Occipital lobe (tissue), 2 donors: ENCODE results near the gene PBX3. TPM values are rescaled to one million over a fixed set of nuclear protein-coding genes. Genes with fewer than 3 reads are reported as not detected.
A peak's percentile ranks its signal among the peaks of the same experiment; 100 is the strongest.

ENCODE experiments used
- DNase-seq: peaks from one replicate; lab custom pipeline; 2025; lab: John Stamatoyannopoulos, UW
- total RNA-seq: library from RNA; depleted of rRNA; stranded (reverse); fragments of >200 nt; gene quantifications from one replicate; pipeline ENCODE4 v1.2.3, GENCODE V29; 2014

Gene PBX3
- total RNA-seq, 1 donor from 2014 or later = 14.3 TPM

DNA sequence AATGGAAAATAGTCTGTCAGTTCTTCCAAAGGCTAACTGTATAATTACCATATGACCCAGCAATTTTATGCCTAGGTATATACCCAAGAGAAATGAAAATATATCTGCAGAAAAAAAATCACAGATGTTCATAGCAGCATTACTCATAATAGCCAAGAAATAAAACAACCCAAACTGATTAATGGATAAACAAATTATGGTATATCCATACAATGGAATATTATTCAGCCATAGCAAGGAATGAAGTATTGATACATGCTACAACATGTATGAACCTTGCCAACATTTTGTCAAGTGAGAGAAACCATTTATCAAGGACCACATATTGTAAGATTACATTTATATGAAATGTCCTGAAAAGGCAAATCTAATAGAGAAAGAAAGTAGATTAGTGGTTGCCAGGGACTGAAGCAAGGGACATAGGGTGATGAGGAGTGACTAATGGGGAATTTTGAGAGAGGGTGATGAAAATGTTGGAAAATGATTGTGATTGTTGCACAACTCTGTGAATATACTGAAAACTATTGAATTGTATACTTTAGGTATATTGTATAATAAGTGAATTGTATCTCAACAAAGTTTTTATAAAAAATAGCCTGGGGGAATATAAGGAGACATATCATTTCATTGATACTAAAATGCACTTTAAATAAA is 114.4 kb downstream of the PBX3 start:
- DNase-seq = no peak

GRCh38 chr9:125863923-125864322 is 116.8 kb downstream of the PBX3 start:
- no peak for DNase-seq

DNA sequence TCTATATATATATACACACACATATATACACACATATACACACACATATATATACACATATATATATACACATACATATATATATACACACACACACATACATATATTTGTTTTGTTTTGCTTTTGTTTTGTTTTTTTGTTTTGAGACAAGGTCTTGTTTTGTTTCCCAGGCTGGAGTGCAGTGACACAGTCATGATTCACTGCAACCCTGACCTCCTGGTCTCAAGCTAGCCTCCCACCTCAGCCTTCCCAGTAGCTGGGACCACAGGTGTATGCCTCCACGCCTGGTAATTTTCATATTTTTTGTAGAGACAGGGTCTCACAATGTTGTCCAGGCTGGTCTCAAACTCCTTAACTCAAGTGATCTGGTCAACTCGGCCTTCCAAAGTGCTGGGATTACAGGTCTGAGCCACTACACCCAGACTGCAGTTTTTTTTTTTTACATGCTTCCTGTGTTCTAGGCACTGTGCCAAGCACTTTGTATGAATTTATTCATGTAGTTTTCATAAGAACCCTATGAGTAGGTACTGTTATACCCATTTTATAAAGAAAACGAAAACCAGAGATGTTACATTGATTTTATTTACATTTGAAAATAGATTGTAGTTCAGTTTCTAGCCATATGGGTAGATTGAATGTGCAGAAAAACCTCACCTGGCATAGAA is 120.7 kb downstream of the PBX3 start:
- DNase-seq = no peak

DNA sequence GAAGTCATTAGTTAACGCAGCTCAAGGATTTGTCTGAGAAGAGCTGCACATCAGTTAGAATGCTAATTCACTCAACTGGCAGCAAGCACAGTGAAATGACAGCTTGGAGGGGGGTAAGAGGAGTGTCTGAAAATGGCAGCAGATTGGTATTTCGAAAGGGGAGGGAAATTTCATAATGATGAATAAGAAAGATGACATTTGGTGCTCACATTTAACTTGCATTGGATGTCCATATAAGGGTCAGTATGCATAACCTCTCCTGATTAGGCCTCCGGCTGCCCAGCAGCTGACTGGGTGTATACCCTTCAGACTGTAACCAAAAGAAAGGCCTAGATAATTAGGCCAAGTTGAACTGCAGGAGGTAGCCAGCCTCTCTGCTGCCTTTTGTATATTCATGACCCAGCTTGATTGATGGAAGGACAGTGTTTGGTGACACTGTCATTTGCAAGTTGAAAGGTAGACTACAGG is 131.0 kb downstream of the PBX3 start:
- DNase-seq = no peak

DNA sequence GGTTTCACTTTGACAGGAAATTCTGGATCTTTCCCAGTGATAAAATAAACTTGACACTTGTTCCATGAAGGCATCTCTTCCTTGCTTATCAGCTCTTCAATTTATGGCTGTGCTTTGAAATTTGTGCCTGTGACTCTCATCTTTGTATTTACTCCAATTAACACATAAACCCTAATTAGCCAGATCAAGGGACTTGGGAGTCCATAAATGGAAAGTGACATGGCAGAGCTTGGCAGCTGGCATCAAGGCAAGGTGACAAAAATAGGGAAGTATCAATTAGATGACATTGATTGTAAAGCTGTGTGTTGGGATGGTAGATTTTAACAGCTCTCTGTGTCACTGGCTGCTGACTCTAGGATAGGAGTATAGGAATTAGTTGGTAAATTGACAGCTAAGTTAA is 133.9 kb downstream of the PBX3 start:
- DNase-seq = no peak

DNA sequence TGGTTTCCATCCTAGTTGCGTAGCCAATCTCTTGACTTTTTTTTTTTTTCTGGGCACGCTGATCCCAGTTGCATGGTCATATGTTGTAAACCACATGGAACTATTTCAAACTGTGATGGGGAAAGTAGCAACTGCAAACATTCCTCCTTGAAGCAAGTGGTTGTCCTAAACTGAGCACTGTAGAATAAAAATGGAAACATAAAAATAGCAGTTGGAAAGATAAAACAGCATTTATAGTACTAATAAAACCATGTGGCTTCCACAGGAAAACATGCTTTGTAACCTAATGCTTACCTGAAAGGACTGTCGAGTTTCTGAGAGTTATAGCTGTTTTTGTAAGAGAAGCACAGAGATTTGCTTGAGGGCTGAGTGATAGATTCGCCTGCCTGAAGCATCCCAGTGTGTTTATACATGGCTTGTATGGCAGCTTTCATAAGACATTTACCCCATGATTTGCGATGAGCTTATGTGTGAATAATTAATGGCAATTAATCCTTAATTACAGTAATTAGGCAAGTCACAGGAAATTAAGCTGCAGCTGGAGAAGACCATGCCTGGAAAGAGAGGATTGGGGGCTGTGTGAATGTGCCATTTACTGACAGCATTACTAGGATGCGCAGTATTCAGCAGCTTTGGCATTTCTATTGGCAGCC is 136.5 kb downstream of the PBX3 start:
- DNase-seq = no peak

- DNase-seq = no peak
Observed at GRCh38 chr9:125884218-125884595, 137.0 kb downstream of the PBX3 start.

- DNase-seq = no peak
Observed at GRCh38 chr9:125885405-125886034, 138.3 kb downstream of the PBX3 start.

- DNase-seq = no peak
Observed at GRCh38 chr9:125886365-125886764, 139.2 kb downstream of the PBX3 start.

GRCh38 chr9:125887172-125887571 is 140.0 kb downstream of the PBX3 start:
- no peak for DNase-seq

- DNase-seq = no peak
Observed at GRCh38 chr9:125888211-125888610, 141.0 kb downstream of the PBX3 start.

DNA sequence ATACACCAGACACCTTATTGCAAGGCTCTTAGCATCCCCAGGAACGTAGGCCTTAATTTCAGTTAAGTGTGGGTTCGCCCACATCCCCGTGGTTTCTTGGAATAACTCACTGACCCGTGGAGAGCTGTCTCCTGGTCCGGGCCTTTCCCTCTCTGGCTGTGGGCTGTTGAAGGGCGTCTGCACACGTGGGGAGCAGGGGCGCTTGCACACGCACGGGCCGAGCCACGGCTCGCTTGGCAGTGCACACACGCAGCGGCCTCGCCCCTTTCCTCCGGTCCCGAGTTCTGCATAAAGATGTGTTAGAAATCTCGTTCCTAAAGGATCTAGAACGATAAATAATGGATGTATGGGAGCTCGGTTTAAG is 141.9 kb downstream of the PBX3 start:
- DNase-seq = peak; percentile 42

GRCh38 chr9:125889476-125890419 is 142.6 kb downstream of the PBX3 start:
- DNase-seq = peak; percentile 47

- DNase-seq = no peak
Observed at GRCh38 chr9:125890826-125891225, 143.7 kb downstream of the PBX3 start.

DNA sequence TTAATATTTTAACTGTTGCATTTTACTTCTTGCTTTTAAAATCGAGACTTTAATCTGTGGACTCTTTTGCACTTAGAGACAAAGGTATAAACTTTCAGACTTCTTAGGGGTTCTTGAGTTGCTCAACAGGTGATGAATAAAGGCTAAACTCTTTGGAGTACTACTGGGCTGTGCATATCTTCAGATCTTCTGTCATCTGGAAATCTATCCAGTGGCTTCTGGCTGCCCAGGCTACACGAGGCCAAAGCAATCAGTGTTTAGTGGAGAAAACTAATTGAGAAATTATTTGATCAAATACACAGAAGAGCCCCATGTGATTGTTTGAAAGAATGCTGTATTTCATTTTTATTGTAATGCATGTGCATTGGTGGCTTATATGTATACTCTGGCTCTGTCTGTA is 146.1 kb downstream of the PBX3 start:
- DNase-seq = no peak

GRCh38 chr9:125894566-125894965 is 147.4 kb downstream of the PBX3 start:
- no peak for DNase-seq

GRCh38 chr9:125896404-125896803 is 149.2 kb downstream of the PBX3 start:
- DNase-seq = no peak

GRCh38 chr9:125896964-125897363 is 149.8 kb downstream of the PBX3 start:
- DNase-seq = no peak

- no peak for DNase-seq
Observed at GRCh38 chr9:125897481-125897880, 150.3 kb downstream of the PBX3 start.

DNA sequence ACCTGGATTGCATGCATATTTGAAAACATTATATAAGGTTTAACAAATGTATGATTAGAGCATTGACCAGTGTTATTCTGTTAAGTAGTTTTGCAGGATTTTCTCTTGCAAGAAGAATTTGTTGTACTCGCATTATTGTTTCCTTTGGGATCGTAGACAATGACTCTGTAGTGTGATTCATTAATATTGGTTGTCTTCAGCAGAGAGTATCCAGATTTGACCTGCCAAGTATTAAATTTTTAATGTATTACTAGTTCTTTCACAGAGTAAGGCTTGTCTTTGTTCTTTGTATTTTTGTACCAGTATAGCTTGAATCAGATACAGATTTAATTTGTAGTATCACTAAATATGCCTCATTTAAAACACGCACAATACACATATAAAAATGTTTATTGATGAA is 155.0 kb downstream of the PBX3 start:
- no peak for DNase-seq

DNA sequence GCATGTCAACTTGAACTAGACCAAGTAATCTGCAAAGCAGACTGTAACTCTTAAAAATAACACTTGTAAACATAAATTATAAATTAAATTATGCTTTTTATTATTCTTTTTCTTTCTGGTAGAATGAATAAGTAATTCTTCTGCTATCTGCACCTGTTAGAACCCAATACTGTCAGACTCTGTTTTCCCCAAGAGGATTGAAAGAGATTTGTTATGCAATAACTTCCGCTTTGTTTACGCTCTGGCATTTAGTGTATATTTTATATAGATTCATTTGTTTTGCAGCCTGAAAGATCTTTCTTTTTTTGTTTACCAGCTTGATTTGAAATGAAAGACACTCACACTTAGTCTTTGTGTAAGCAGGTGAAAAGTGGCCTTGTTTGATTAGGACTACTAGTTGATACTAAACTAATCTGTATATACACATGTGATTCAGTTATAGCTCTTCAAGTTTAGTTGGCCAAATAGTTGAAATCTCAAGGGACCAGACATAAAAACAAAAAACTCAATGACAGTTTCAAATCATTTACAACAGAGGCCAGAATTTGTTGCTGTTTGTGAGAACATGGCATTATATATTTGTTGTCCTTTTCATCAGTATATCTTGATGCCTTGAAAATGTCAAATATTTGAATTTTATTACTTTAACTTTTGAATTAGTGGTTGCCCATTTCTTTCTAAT is 155.8 kb downstream of the PBX3 start:
- DNase-seq = no peak
